Measurements from ENCODE around the gene DOCK2.

Gene DOCK2

DNA sequence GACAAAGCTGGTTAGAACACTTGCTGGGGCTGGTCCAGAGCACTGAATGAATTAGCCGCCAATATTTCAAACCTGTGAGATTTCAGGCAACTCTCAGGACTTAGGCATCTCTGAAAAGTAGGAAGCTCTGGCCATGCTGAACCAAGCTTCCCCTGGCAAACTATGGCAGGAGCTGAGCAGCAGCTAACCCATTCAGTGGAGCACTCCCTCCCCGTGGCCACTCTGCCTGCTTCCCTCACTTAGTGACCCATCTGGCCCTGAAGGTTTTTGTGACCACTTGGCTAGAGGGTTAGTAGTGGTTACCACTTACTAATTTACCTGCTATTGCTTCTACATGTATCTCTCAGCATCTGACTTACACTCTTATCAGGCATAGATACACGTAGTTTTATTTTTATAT lies 494.2 kb downstream of the DOCK2 start:
- no peak for DNase-seq (ENCODE audit: low spot score)

DNA sequence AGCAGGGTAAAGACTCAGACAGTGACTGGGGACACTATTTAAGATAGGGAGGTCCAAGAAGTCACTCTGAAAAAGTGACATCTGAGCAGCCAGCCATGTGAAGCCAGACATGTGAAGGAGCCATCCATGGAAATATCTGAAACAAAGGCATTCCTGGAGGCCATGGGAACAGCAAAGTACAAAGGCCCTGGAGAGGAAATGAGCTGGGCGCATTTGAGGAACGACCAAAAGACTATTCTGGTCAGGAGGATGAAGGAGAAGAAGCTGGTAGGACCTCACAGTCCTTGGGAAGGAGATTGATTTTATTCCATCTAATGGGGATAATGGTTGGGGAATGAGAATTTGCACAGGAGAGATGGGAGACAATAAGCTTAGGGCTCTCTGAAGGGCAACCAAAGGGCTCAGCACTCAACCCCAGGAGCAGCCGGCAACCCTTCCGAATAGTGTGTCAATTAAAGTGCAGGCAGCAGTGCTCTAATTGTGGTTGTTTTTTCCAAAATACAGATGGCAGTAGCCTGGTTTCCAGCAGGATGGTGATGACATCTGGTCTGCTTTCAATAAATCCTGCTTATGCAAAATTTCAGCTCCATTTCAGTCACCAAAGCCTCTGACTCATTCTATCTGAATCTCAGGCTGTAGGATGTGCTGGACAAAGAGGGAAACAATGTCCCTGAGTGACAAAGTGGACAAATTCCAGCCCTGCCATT lies 495.3 kb downstream of the DOCK2 start:
- DNase-seq (ENCODE audit: low spot score) = no peak
